HEK293 (cell line): Measurements from ENCODE around the gene CDK11B.

Experiments
- ZNF112 ChIP-seq: fragments of 450-650 bp; formaldehyde crosslinking; IDR thresholded peaks from 2 replicates; pipeline ENCODE4 v1.5.0; 2017; ENCODE audit warnings: missing biosample characterization, missing genetic modification characterization
- ZNF146 ChIP-seq: fragments of 450-650 bp; formaldehyde crosslinking; IDR thresholded peaks from 2 replicates; pipeline ENCODE4 v1.5.1; 2016; ENCODE audit warnings: missing biosample characterization, missing genetic modification characterization
- TF ChIP-seq, protein P1 (sequence below): fragments of 450-650 bp; formaldehyde crosslinking; IDR thresholded peaks from 2 replicates; pipeline ENCODE4 v1.5.1; 2016; ENCODE audit warnings: missing biosample characterization, missing genetic modification characterization

DNA sequence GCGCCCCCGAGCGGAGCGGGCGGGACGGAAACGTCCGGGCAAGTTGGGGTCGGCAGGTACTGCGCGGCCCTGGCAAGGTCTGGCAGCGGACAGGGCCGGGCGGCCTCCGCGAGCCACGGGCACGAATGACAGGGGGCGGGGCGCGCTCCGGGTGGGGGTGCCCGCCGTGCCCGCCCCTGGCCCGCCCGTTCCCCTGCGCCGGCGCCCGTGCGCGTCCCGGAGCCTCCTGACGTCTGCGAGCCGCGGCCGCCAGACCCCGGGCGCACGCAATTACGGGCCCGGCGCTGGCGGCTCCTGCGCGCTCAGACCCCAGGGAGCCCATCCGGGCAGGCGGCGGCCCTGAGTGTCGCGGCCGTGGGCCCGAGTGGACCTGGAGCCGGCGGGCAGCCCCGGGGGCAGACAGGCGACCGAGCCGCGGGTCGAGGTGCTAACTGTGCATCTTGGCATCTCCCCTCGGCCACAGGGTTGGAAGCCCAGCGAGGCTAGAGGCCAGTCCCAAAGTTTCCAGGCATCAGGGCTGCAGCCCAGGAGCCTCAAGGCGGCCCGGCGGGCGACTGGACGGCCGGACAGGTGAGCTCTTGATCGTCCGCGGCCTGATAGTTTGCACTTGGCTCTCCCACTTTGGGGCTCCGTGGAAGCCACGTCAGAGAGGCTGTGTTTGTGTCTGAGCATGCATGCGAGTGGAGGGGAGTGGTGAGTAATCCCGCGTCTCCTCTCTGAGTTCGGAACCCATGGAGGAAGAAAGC lies 42.6 kb downstream of the CDK11B start:
- no peak for TF ChIP-seq ZNF112 (tag by site-specific recombination)
- TF ChIP-seq, protein P1, sequence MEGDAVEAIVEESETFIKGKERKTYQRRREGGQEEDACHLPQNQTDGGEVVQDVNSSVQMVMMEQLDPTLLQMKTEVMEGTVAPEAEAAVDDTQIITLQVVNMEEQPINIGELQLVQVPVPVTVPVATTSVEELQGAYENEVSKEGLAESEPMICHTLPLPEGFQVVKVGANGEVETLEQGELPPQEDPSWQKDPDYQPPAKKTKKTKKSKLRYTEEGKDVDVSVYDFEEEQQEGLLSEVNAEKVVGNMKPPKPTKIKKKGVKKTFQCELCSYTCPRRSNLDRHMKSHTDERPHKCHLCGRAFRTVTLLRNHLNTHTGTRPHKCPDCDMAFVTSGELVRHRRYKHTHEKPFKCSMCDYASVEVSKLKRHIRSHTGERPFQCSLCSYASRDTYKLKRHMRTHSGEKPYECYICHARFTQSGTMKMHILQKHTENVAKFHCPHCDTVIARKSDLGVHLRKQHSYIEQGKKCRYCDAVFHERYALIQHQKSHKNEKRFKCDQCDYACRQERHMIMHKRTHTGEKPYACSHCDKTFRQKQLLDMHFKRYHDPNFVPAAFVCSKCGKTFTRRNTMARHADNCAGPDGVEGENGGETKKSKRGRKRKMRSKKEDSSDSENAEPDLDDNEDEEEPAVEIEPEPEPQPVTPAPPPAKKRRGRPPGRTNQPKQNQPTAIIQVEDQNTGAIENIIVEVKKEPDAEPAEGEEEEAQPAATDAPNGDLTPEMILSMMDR: no peak
- no peak for TF ChIP-seq ZNF146 (tag by site-specific recombination)
